K562 (cell line): ENCODE results near the gene ZMAT2. TPM values are rescaled to one million over a fixed set of nuclear protein-coding genes. Genes with fewer than 3 reads are reported as not detected.

Experiments
- ATF3 ChIP-seq, 2 experiments: fragments of 450-650 bp in 1 of 2; sonication (generic) in 1 of 2; formaldehyde crosslinking in 1 of 2; IDR thresholded peaks in 1 of 2; conservative IDR thresholded peaks in 1 of 2; 2 replicates each; pipeline versions ENCODE4 v1.6.1 to v1.8.1; 2016 to 2023; ENCODE audit warnings: mild to moderate bottlenecking in 2 of 2, moderate library complexity in 2 of 2, inconsistent platforms in 1 of 2, missing genetic modification reagents in 1 of 2
- BCL6 ChIP-seq: fragments of 250-450 bp; sonication (Bioruptor Pico); IDR thresholded peaks from 2 replicates; pipeline ENCODE4 v1.4.0; 2020
- CBFA2T3 ChIP-seq: fragments of 450-650 bp; IDR thresholded peaks from 2 replicates; pipeline ENCODE4 v1.6.1; 2017
- CHCHD3 ChIP-seq: fragments of 250-450 bp; sonication (Bioruptor Pico); IDR thresholded peaks from 2 replicates; pipeline ENCODE4 v2.1.2; 2022; ENCODE audit warnings: mild to moderate bottlenecking
- FUS ChIP-seq: fragments of 200-400 bp; formaldehyde crosslinking; optimal IDR thresholded peaks from 2 replicates; pipeline ENCODE3; 2017; ENCODE audit warnings: low read depth, low read length
- GABPB2 ChIP-seq: fragments of 250-450 bp; sonication (Bioruptor Pico); conservative IDR thresholded peaks from 2 replicates; pipeline ENCODE4 v1.5.1; 2021; ENCODE audit warnings: mild to moderate bottlenecking
- HNRNPLL ChIP-seq: fragments of 200-400 bp; formaldehyde crosslinking; IDR thresholded peaks from 2 replicates; pipeline ENCODE4 v1.6.1; 2017; ENCODE audit warnings: low read length, low read depth, mild to moderate bottlenecking; ENCODE audit not compliant: poor library complexity, severe bottlenecking
- JUND ChIP-seq, 2 experiments: IDR thresholded peaks; 2 replicates in 1 of 2; 3 replicates in 1 of 2; pipeline ENCODE4 v1.6.1; 2011; ENCODE audit warnings: borderline replicate concordance in 2 of 2, low read depth in 2 of 2, low read length in 2 of 2, improper control_type of control experiment in 1 of 2, missing biosample characterization in 1 of 2, missing genetic modification characterization in 1 of 2, missing genetic modification reagents in 1 of 2
- NEUROD1 ChIP-seq: fragments of 150-350 bp; IDR thresholded peaks from 2 replicates; pipeline ENCODE4 v1.6.1; 2014; ENCODE audit warnings: borderline replicate concordance, low read length, low read depth; ENCODE audit not compliant: partially characterized antibody
- PHTF2 ChIP-seq: fragments of 250-450 bp; sonication (Bioruptor Pico); IDR thresholded peaks from 2 replicates; pipeline ENCODE4 v1.5.0; 2021; ENCODE audit warnings: mild to moderate bottlenecking
- POLR2AphosphoS2 ChIP-seq: IDR thresholded peaks from 2 replicates; pipeline ENCODE4 v1.6.1; 2012; ENCODE audit warnings: low read length, improper control_type of control experiment
- TCF15 ChIP-seq: fragments of 250-450 bp; sonication (Bioruptor Pico); IDR thresholded peaks from 2 replicates; pipeline ENCODE4 v1.8.0; 2022; ENCODE audit warnings: moderate library complexity, mild to moderate bottlenecking, inconsistent platforms
- YY1 ChIP-seq, 3 experiments: IDR thresholded peaks; 2 replicates each; pipeline ENCODE4 v1.6.1; 2011; ENCODE audit warnings: low read length in 2 of 3, mild to moderate bottlenecking in 2 of 3, moderate library complexity in 2 of 3, borderline replicate concordance in 1 of 3, control low read depth in 1 of 3, low read depth in 1 of 3; ENCODE audit not compliant: insufficient read depth in 3 of 3, insufficient replicate concordance in 2 of 3, control insufficient read depth in 1 of 3, insufficient read length in 1 of 3; ENCODE audit errors: extremely low read depth in 1 of 3
- ZHX1 ChIP-seq: fragments of 150-350 bp; conservative IDR thresholded peaks from 2 replicates; pipeline ENCODE4 v1.6.1; 2014; ENCODE audit warnings: low read length
- ZNF280B ChIP-seq: fragments of 250-450 bp; sonication (Bioruptor Pico); IDR thresholded peaks from 2 replicates; pipeline ENCODE4 v1.5.1; 2021; ENCODE audit warnings: mild to moderate bottlenecking
- ZNF395 ChIP-seq: fragments of 200-800 bp; sonication (Bioruptor generic); IDR thresholded peaks from 2 replicates; pipeline ENCODE4 v1.6.1; 2017; ENCODE audit warnings: missing genetic modification characterization, missing compliant biosample characterization
- ZNF41 ChIP-seq: fragments of 250-450 bp; sonication (Bioruptor Pico); conservative IDR thresholded peaks from 2 replicates; pipeline ENCODE4 v1.4.0; 2020; ENCODE audit warnings: mild to moderate bottlenecking
- ZNF586 ChIP-seq: fragments of 450-650 bp; formaldehyde crosslinking; conservative IDR thresholded peaks from 2 replicates; pipeline ENCODE4 v1.4.0; 2020; ENCODE audit warnings: mild to moderate bottlenecking, moderate library complexity
- polyA plus RNA-seq, 8 experiments: library from polyadenylated mRNA; depleted of rRNA in 4 of 8; stranded (reverse) in 5 of 8; unstranded in 3 of 8; fragments of >200 nt; fragmentation: Nextera tagmentation in 2 of 8; fragmentation: Illumina TruSeq in 1 of 8; extraction: Ambion mirVana in 2 of 8; extraction: Trizol in 1 of 8; gene quantifications; 2 replicates each; pipeline versions ENCODE4 v1.2.1 to v1.2.3, GENCODE V29; 2011 to 2014; ENCODE audit warnings: inconsistent platforms in 1 of 8, missing spikeins in 1 of 8
- total RNA-seq, 7 experiments: library from RNA; depleted of rRNA in 6 of 7; stranded (reverse); fragments of >200 nt in 6 of 7; fragmentation: Illumina TruSeq in 2 of 7; extraction: Trizol in 2 of 7; gene quantifications; 2 replicates each; pipeline versions ENCODE4 v1.2.1 to v1.2.3, GENCODE V29; 2011 to 2021; ENCODE audit warnings: low replicate concordance in 1 of 7

The ZMAT2 gene
- total and polyA plus RNA-seq, 9 of the 15 experiments (the other 6 are each of a cell fraction or from before 2014, with no cell fraction given) = 44.2 to 101 (median 69.2) TPM

- TF ChIP-seq ZNF280B (CRISPR knock-in tag) (no peak), GABPB2 (CRISPR knock-in tag) (no peak), BCL6 (CRISPR knock-in tag) (no peak), ZHX1 (no peak), CHCHD3 (CRISPR knock-in tag) (no peak), HNRNPLL (no peak), NEUROD1 (no peak), TCF15 (no peak), PHTF2 (no peak), JUND (IDR thresholded peaks at IDR 0.05; ENCODE audit: borderline replicate concordance, low read depth, low read length) (peak; percentile 51), JUND (tag; IDR thresholded peaks at IDR 0.05; ENCODE audit: borderline replicate concordance, low read depth, low read length) (no peak; the same call in 2 of the 3 replicates), ZNF395 (CRISPR knock-in tag) (no peak), ZNF41 (CRISPR knock-in tag) (no peak), FUS (no peak), ZNF586 (no peak), POLR2AphosphoS2 (peak; percentile 93), ATF3 (IDR thresholded peaks at IDR 0.05) (no peak), ATF3 (CRISPR knock-in tag; conservative IDR thresholded peaks at IDR 0.05) (no peak), YY1 (IDR thresholded peaks at IDR 0.05; ENCODE audit: borderline replicate concordance in 1 of 3, control insufficient read depth in 1 of 3, extremely low read depth in 1 of 3, insufficient read depth in 3 of 3, insufficient read length in 1 of 3, insufficient replicate concordance in 2 of 3, low read depth in 1 of 3, low read length in 2 of 3) (peak; percentile 78 to 97 (median 93)), CBFA2T3 (no peak)
Measured at GRCh38 chr5:140700177-140701144, at the start of gene ZMAT2 (continued).
